ENCODE data around the gene NPHP4. TPM values are rescaled to one million over a fixed set of nuclear protein-coding genes. Genes with fewer than 3 reads are reported as not detected.

NPHP4 gene
- total RNA-seq, 4 donors from 2014 or later: 6.7 to 19.9 (median 10.5) TPM

- no peaks in the 10 kb centered on the region for H3K9me3 ChIP-seq
- 94 to 97% methylated on average over 4 to 5 of the region's 5 CpGs for WGBS, 2 donors (ENCODE audit: low coverage in 1 of 2)
- intact Hi-C loops (cut with DNase I; ENCODE audit: low total_unique reads): no loop called here
These were observed 89.2 kb downstream of the NPHP4 start for GRCh38 chr1:5903031-5903430.

DNA sequence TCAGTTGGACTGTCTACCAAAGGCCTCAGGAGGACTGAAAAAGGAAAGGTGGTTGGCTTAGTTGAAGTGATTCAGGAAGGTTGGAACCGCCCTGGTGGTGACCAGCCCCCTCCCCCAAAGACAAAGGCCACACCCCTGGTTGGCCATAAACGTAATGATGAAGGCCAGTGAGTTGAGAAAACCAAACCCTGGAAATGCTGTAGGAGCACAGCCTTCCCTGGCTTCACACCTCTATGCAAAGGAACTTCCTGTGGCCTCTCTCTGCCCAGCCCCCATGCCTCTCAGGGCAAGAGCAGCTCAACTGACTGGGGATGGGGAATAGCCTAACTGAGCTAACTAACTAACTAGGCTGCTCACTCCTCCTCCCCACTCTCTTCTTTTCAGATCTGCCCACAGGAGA, 90.4 kb downstream of the NPHP4 start:
- in situ Hi-C loops (cut with MboI; ENCODE audit: low pct_ligation_motif_present in 1 of 4, low pct_unique_long_range_greater_than_20kb in 1 of 4, low sequenced_read_pairs in 3 of 4): no loop called here
- peaks cover 0 to 3% (median 0%) of the 10 kb centered on the region in 4 donors for H3K36me3 ChIP-seq
- no peak overlapping the region for H3K4me3 ChIP-seq
- 50 to 71% methylated on average over 1 to 2 of the region's 2 CpGs for WGBS, 2 donors (ENCODE audit: low coverage in 1 of 2)
- no peak for DNase-seq
- intact Hi-C loops (cut with DNase I; ENCODE audit: low total_unique reads): no loop called here
- H3K27me3 ChIP-seq: no peaks in the 10 kb centered on the region
- no peak overlapping the region for H3K27ac ChIP-seq
- TF ChIP-seq CTCF (IDR thresholded peaks at IDR 0.05) (no peak), EP300 (IDR thresholded peaks at IDR 0.05; ENCODE audit: low read depth) (no peak), POLR2A (IDR thresholded peaks at IDR 0.05) (no peak), POLR2AphosphoS5 (IDR thresholded peaks at IDR 0.05) (no peak)
- H3K9me3 ChIP-seq: no peaks in the 10 kb centered on the region
- no peaks in the 10 kb centered on the region for H3K4me1 ChIP-seq

More at GRCh38 chr1:5903031-5903430, 89.2 kb downstream of the NPHP4 start:
- H3K36me3 ChIP-seq: peaks cover 0 to 3% (median 0%) of the 10 kb centered on the region in 4 donors
- no peaks in the 10 kb centered on the region for H3K27me3 ChIP-seq
- H3K4me1 ChIP-seq: no peaks in the 10 kb centered on the region
- H3K27ac ChIP-seq: no peak overlapping the region
- no peak overlapping the region for H3K4me3 ChIP-seq
- DNase-seq: no peak
- in situ Hi-C loops (cut with MboI; ENCODE audit: low pct_ligation_motif_present in 1 of 4, low pct_unique_long_range_greater_than_20kb in 1 of 4, low sequenced_read_pairs in 3 of 4): no loop called here
- TF ChIP-seq EP300 (IDR thresholded peaks at IDR 0.05; ENCODE audit: low read depth) (no peak), CTCF (IDR thresholded peaks at IDR 0.05) (no peak), POLR2AphosphoS5 (IDR thresholded peaks at IDR 0.05) (no peak), POLR2A (IDR thresholded peaks at IDR 0.05) (no peak)

DNA sequence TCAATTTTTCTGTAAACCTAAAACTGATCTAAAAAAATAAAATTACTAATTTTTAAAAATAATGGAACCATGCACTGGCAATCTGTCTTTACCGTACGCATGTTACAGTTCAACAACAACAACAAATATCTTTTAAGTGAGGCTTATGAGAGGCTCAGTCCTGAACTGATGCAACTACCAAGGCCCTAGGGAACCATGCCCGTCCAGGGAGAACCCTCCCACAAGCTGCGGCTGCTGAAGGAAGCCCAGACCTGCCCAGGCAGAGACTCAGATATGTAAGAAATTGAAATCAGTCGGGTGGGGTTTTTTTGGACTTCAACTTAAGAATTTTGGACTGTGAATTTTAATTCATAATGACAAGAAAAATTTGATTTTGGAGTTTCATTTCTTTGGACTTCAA, 91.1 kb downstream of the NPHP4 start:
- no peak for DNase-seq
- WGBS, 2 donors (ENCODE audit: low coverage in 1 of 2): 89 to 96% methylated on average over 4 to 5 of the region's 5 CpGs
- Histone ChIP-seq H3K27ac (no peak overlapping the region), H3K4me1 (no peaks in the 10 kb centered on the region), H3K9me3 (no peaks in the 10 kb centered on the region), H3K36me3 (peaks cover 0 to 3% (median 0%) of the 10 kb centered on the region in 4 donors), H3K27me3 (no peaks in the 10 kb centered on the region), H3K4me3 (no peak overlapping the region)
- intact Hi-C loops (cut with DNase I; ENCODE audit: low total_unique reads): no loop called here
- in situ Hi-C loops (cut with MboI; ENCODE audit: low pct_ligation_motif_present in 1 of 4, low pct_unique_long_range_greater_than_20kb in 1 of 4, low sequenced_read_pairs in 3 of 4): no loop called here
- TF ChIP-seq POLR2AphosphoS5 (IDR thresholded peaks at IDR 0.05) (no peak), EP300 (IDR thresholded peaks at IDR 0.05; ENCODE audit: low read depth) (no peak), CTCF (IDR thresholded peaks at IDR 0.05) (no peak)

GRCh38 chr1:5898266-5898665, 94.0 kb downstream of the NPHP4 start:
- Histone ChIP-seq H3K9me3 (no peaks in the 10 kb centered on the region), H3K4me3 (no peak overlapping the region), H3K4me1 (no peaks in the 10 kb centered on the region), H3K36me3 (no peaks in the 10 kb centered on the region), H3K27ac (no peak overlapping the region), H3K27me3 (no peaks in the 10 kb centered on the region)
- intact Hi-C loops (cut with DNase I; ENCODE audit: low total_unique reads): no loop called here
- DNase-seq: no peak
- WGBS, 2 donors (ENCODE audit: low coverage in 1 of 2): 83 to 98% methylated on average over 3 to 17 of the region's 17 CpGs
- TF ChIP-seq EP300 (IDR thresholded peaks at IDR 0.05; ENCODE audit: low read depth) (no peak), CTCF (IDR thresholded peaks at IDR 0.05) (no peak), POLR2AphosphoS5 (IDR thresholded peaks at IDR 0.05) (no peak), POLR2A (IDR thresholded peaks at IDR 0.05) (no peak)
- in situ Hi-C loops (cut with MboI; ENCODE audit: low pct_ligation_motif_present in 1 of 4, low pct_unique_long_range_greater_than_20kb in 1 of 4, low sequenced_read_pairs in 3 of 4): no loop called here

All from transverse colon (tissue), 4 donors.